LNCAP (cell line): Measurements from ENCODE around the gene GRK3.

ENCODE experiments used
- CTCF ChIP-seq: fragments of 450-650 bp; IDR thresholded peaks from 2 replicates; pipeline ENCODE4 v1.5.1; 2017; ENCODE audit warnings: mild to moderate bottlenecking

GRK3 gene

GRCh38 chr22:25735650-25736049, 171.2 kb downstream of the GRK3 start:
- no peak for TF ChIP-seq CTCF

GRCh38 chr22:25736378-25737011, 172.0 kb downstream of the GRK3 start:
- TF ChIP-seq CTCF, result no peak

GRCh38 chr22:25739659-25740344, 175.3 kb downstream of the GRK3 start:
- no peak for TF ChIP-seq CTCF

GRCh38 chr22:25741692-25742626, 177.5 kb downstream of the GRK3 start, which contains the start of gene MYO18B:
TSS of gene MYO18B (plus strand) at chr22:25742188. CDS start at chr22:25761093, 18,905 bp downstream.
- TF ChIP-seq CTCF, result no peak

- no peak for TF ChIP-seq CTCF
Measured at GRCh38 chr22:25742918-25743708, 178.6 kb downstream of the GRK3 start.

GRCh38 chr22:25744694-25745093, 180.2 kb downstream of the GRK3 start:
- no peak for TF ChIP-seq CTCF
